ENCODE data around the gene MED13L.

- no peak for TF ChIP-seq POLR2AphosphoS5 (IDR thresholded peaks at IDR 0.05; ENCODE audit: low read depth, low read length)
- TF ChIP-seq EZH2phosphoT487 (IDR thresholded peaks at IDR 0.05; ENCODE audit: borderline replicate concordance, low read depth) = no peak
Observed at GRCh38 chr12:116204169-116204568, 73.3 kb downstream of the MED13L start.

Data from SK-N-SH (cell line).